WI38 (cell line): ENCODE results near the gene CENPX.

Experiments used
- H3K4me3 ChIP-seq: 2 replicates; pipeline ENCODE4 v1.5.1; 2011; ENCODE audit warnings: low read depth, mild to moderate bottlenecking, control low read depth, low read length
- TF ChIP-seq, protein P1 (sequence below): IDR thresholded peaks from 2 replicates; pipeline ENCODE4 v1.5.1; 2012; ENCODE audit warnings: low read depth, mild to moderate bottlenecking, control low read depth, low read length

The CENPX gene

DNA sequence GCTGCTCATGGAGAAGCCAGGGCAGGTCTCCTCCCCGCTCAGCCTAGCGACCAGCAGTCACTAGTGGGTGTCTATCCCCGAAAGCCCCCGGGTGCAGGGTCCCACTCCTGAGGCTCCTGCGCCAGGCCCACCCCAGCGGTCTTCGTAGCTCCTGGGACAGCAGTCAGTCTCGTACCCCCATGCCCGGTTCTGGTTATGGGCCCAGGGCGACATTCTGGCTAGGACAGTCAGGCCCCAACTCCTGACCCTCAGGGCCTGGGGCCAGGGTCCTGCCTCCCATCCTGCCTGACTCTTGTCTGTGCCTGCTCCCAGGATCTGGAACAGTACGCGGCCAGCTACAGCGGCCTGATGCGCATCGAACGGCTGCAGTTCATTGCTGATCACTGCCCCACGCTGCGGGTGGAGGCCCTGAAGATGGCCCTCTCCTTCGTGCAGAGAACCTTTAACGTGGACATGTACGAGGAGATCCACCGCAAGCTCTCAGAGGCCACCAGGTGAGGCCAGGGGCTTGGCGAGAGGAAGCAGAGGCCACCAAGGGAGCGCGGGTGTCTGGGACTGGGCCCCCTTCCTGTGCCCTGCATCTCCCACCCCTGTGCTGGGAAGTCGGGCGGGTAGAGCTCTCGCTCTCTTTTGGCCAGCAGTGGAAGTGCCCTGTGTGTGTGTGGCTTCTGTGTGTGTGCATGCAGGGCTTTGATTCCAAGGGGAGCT, 31.0 kb upstream of the CENPX start:
- H3K4me3 ChIP-seq: no peak overlapping the region
- TF ChIP-seq, protein P1, sequence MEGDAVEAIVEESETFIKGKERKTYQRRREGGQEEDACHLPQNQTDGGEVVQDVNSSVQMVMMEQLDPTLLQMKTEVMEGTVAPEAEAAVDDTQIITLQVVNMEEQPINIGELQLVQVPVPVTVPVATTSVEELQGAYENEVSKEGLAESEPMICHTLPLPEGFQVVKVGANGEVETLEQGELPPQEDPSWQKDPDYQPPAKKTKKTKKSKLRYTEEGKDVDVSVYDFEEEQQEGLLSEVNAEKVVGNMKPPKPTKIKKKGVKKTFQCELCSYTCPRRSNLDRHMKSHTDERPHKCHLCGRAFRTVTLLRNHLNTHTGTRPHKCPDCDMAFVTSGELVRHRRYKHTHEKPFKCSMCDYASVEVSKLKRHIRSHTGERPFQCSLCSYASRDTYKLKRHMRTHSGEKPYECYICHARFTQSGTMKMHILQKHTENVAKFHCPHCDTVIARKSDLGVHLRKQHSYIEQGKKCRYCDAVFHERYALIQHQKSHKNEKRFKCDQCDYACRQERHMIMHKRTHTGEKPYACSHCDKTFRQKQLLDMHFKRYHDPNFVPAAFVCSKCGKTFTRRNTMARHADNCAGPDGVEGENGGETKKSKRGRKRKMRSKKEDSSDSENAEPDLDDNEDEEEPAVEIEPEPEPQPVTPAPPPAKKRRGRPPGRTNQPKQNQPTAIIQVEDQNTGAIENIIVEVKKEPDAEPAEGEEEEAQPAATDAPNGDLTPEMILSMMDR: no peak

DNA sequence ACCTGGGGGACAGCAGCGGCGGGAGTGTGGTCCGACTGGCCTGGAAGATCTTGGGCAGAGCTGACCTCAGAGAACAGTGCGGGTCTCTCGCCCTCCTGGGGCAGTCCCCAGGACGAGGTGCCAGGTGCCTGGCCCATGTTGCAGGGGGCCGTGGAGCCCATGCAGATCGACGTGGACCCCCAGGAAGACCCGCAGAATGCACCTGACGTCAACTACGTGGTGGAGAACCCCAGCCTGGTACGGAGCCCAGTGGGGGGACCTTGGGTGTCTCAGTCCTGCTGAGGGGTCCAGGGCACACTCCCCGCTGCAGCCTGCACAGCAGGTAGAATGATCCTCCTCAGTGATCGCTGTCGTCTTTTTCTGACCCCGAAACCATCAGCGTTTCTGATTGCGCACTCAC, 30.5 kb upstream of the CENPX start:
- TF ChIP-seq, protein P1: no peak
- peak overlapping the region; percentile 85 for H3K4me3 ChIP-seq

DNA sequence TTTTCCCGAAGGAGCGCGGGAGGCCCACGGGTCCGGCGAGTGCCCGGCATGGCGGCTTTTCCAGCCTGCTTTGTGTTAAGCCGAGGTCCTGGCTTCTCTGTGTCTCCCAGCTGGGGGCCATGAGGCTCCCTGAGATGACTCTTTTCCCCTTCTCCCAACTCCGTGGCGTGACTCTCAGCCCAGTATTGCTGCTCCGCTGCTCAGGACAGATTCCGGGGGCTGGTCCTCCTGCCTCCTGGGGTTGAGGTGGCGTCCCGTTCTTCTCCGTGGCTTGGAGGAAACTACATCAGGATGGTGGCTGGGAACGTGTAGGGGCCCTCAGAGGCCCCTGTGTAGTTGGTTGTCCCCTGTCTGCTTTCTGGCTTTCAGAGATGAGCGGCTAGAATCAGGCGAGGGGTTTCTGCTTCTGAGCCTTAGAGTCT, 30.0 kb upstream of the CENPX start:
- TF ChIP-seq, protein P1: no peak

DNA sequence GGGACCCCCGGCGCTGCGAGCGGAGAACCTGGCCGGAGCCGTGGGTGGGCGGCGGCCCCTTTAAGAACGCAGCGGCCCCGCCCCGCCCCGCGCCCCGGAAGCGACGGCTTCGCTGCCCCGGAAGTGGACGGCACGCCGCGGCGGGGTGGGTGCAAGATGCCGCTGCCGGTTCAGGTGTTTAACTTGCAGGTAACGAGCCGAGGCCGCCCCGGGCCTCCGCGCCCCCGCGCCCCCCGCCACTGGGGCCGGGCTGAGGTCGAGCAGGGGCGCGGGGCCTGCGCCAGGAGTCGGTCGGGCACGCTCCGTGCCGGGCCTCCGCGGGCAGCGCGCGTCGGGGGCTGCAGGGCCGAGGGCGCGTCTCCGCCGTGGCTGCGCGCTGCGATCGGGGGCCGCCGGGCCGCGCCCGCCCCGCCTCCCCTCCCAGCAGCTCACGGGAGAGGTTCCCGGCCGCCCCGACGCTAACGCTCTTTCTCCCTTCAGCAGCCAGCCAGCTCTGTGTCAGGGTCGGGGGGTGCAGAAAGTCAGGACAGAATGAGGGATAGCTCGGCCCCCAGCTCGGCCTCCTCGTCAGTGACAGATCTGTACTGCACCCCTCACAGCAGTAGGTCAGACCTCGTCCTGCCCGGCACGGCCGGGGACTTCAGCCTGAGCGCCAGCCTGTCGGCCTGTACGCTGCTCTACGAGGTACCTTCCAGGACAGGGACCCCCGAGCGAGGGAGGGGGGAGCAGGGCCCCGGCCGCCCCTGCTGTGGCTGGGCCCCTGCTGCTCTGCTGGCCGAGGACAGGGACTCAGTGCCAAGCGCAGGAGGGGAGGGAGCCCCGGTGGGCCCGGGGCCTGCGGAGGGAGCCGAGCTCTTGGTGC, 29.3 kb upstream of the CENPX start, which contains the start of the genes GPS1 and RFNG:
GPS1 (plus strand) TSS at position 123 of the 862 bp plus-strand sequence; CDS start at position 157, 34 bp downstream.
RFNG (minus strand) TSS at position 36 of the 862 bp plus-strand sequence. CDS start 45 bp downstream, outside the sequence.
- H3K4me3 ChIP-seq: peak within 1 kb of the TSS; percentile 85
- TF ChIP-seq, protein P1: no peak

More for the DNA sequence above, 30.0 kb upstream of the CENPX start:
- H3K4me3 ChIP-seq: peak overlapping the region; percentile 85

DNA sequence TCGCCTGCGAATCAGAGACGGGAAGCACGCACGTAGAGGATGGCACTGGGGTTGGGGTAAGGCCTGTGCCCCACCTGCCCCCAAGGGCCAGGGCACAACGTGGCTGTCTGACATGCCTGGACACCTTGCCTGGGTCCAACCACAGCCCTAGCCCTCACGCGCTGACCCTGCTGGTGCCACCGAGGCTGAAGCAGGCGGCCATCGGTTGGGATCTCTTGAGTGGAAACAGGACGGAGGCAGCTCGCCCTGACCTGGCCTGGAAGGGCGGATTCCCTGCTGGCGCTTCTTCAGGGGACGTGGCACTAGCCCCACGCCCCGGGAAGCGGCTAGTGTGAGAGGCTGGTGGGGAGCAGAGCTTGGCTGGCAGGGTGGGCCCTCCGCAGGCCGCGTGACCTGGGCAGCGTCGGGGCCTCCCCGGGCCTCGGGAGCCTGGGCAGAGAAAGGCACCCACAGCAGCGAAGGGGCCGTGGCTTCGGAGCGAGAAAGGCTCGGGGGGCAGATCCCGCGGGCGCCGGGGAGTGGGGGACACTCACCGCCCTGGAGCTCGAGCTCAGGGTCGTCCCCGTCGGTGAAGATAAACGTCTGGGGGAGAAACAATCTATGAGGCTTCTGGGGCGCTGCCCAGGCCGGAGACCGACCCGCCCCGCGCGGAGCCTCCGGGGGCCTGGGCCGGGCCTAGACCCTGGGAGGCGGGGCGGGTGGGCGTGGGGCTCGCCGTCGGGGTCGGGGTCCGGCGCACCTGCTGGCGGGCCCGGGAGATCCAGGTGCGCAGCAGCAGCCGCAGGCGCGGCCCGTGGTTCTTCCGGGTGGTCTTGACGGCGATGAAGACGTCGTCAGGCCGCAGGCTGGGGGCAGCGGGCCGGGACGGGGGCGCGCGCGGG, 28.3 kb upstream of the CENPX start:
- H3K4me3 ChIP-seq: peak overlapping the region; percentile 85
- TF ChIP-seq, protein P1: no peak

DNA sequence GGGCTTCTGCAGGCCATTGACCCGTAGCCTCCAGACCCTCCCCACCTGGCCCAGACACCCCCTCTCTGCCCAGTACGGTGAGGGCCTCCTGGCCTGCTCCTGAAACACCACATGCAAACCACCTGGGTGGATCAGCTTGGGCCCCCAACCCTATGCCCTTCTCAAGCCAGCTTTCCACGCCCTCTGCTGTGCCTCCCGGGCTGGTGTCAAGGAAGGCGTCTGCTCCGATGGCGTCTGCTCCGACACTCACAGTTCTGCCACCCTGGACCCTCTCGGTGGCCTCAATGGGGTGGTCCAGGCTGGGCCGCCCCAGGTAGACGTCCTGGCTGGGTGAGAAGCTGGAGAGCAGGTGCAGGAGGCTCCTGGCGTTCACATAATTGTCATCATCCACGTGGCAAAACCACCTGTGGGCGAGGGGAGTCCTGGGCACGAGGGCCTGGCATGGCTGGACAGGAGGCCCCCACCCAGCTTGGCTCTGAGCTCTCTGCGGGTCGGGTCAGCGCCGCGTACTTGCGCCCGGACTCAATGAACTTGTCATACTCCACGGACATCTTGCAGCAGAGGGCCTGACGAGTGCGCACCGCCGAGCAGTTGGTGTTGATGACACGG, 27.6 kb upstream of the CENPX start:
- TF ChIP-seq, protein P1: no peak
- H3K4me3 ChIP-seq: peak overlapping the region; percentile 85
